Endothelial cell (in vitro differentiated cells): ENCODE results near the gene RARRES1. TPM values are rescaled to one million over a fixed set of nuclear protein-coding genes. Genes with fewer than 3 reads are reported as not detected.

Source experiments
- DNase-seq: peaks from one replicate; pipeline ENCODE4 v3.0.0; 2021; ENCODE audit warnings: low spot score
- H3K27ac Mint-ChIP-seq: one replicate; pipeline ENCODE4 v1.8.0; 2021; ENCODE audit warnings: mixed read lengths, inconsistent platforms; ENCODE audit not compliant: unreplicated experiment
- H3K27me3 Mint-ChIP-seq: one replicate; pipeline ENCODE4 v1.8.0; 2021; ENCODE audit warnings: mild to moderate bottlenecking, moderate library complexity, mixed read lengths, inconsistent platforms; ENCODE audit not compliant: unreplicated experiment
- H3K36me3 Mint-ChIP-seq: one replicate; pipeline ENCODE4 v1.8.0; 2021; ENCODE audit warnings: mild to moderate bottlenecking, low read depth, mixed read lengths, inconsistent platforms; ENCODE audit not compliant: unreplicated experiment
- H3K4me1 Mint-ChIP-seq: one replicate; pipeline ENCODE4 v1.8.0; 2021; ENCODE audit warnings: mild to moderate bottlenecking, mixed read lengths, inconsistent platforms; ENCODE audit not compliant: unreplicated experiment
- H3K4me3 Mint-ChIP-seq: one replicate; pipeline ENCODE4 v1.8.0; 2021; ENCODE audit warnings: mild to moderate bottlenecking, mixed read lengths, inconsistent platforms; ENCODE audit not compliant: unreplicated experiment
- H3K9me3 Mint-ChIP-seq: one replicate; pipeline ENCODE4 v1.8.0; 2021; ENCODE audit warnings: mixed read lengths, inconsistent platforms; ENCODE audit not compliant: unreplicated experiment
- total RNA-seq: library from RNA; stranded (reverse); fragmentation: NEBNext Ultra II Directional; extraction: Animal tissue kit (Norgen Biotek cat#: 25700); gene quantifications from one replicate; pipeline ENCODE4 v1.2.1, GENCODE V29; 2021; ENCODE audit not compliant: unreplicated experiment
- TF ChIP-seq, protein P1 (sequence below): fragments of 200-600 bp; sonication (generic); IDR thresholded peaks from one replicate; pipeline ENCODE4 v1.5.0; 2021; ENCODE audit warnings: antibody characterized with exemption; ENCODE audit not compliant: unreplicated experiment

The RARRES1 gene
- total RNA-seq, 1 donor from 2014 or later, result not detected

DNA sequence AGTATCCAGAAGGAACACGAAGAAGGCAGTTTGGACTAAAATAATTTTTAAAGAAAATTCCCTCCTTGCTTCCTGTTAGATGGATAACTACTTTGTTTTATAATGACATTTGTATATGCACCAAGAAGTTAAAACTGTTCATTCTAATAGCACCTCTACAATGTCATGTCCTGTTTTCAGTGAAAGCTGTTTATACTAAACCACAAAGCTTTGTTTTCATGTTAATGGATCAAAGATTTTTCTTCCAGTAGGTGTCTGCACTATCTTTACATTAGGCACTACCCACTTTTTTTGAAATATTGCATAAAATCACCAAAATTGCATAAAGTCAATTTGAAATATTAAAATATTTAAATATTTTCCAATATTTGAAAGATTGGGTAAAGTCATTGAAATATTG is 10.1 kb downstream of the RARRES1 start:
- Mint-ChIP-seq H3K4me1 (peaks cover 42% of the 10 kb centered on the region), H3K36me3 (peaks cover 26% of the 10 kb centered on the region), H3K27me3 (peaks cover 16% of the 10 kb centered on the region), H3K4me3 (no peak overlapping the region), H3K27ac (no peak overlapping the region), H3K9me3 (no peaks in the 10 kb centered on the region)
- TF ChIP-seq, protein P1, sequence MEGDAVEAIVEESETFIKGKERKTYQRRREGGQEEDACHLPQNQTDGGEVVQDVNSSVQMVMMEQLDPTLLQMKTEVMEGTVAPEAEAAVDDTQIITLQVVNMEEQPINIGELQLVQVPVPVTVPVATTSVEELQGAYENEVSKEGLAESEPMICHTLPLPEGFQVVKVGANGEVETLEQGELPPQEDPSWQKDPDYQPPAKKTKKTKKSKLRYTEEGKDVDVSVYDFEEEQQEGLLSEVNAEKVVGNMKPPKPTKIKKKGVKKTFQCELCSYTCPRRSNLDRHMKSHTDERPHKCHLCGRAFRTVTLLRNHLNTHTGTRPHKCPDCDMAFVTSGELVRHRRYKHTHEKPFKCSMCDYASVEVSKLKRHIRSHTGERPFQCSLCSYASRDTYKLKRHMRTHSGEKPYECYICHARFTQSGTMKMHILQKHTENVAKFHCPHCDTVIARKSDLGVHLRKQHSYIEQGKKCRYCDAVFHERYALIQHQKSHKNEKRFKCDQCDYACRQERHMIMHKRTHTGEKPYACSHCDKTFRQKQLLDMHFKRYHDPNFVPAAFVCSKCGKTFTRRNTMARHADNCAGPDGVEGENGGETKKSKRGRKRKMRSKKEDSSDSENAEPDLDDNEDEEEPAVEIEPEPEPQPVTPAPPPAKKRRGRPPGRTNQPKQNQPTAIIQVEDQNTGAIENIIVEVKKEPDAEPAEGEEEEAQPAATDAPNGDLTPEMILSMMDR, result no peak
- DNase-seq, result no peak

DNA sequence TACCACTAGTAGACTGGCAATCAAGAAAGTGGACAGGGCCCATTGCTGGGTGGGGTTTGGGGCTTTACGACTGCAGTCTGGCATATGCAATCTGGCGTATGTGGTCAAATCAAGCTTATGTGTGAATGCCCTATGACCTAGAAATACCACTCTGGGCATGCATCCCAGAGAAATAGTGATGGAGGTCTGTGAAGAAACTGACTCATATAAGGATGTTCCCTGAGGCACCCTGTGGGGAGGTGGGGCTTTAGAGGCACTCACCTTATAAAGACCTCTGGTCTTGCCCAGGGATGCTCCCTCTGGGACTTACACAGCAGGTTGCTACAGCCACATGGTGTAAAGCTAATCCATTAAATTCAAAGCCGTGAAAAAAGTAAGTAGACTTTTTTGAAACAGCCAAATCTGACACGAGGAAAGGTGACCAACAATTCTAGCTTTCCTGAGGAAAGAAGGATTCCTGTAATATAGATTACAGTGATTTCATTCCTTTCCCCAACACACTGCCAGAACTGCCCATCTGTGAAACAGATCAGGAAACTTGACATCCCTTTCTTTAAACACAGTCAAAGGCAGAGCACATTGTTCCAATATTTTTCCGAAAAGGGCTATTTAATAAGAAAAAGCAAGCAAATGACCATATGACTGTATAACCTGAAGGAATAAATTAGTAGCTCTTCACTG is 13.6 kb downstream of the RARRES1 start:
- no peak overlapping the region for H3K27ac Mint-ChIP-seq
- H3K9me3 Mint-ChIP-seq, result no peaks in the 10 kb centered on the region
- DNase-seq, result no peak
- peaks cover 20% of the 10 kb centered on the region for H3K36me3 Mint-ChIP-seq
- no peak overlapping the region for H3K4me3 Mint-ChIP-seq
- peaks cover 63% of the 10 kb centered on the region for H3K4me1 Mint-ChIP-seq
- H3K27me3 Mint-ChIP-seq, result peaks cover 18% of the 10 kb centered on the region
- TF ChIP-seq, protein P1, result no peak

DNA sequence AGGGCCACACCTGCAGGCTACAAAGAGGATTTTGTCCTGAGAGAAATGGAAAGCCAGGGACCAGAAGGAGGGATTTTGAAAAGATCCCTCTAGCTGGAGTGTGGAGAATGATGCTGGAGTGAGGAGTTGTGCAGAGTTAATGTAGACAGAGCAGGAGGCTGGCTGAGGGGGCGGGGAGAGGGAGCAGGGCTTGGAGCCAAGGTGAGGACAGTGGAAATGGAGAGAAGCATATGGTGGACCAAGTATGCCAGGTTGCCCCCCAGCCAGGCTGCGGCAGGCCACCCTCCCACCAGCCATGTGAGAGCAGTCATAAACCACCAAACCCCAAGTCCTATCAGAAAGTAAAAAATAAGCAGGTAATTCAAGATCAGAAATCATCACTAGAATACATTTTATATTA is 14.7 kb downstream of the RARRES1 start:
- H3K27ac Mint-ChIP-seq, result no peak overlapping the region
- DNase-seq, result no peak
- peaks cover 65% of the 10 kb centered on the region for H3K4me1 Mint-ChIP-seq
- peaks cover 14% of the 10 kb centered on the region for H3K27me3 Mint-ChIP-seq
- peaks cover 20% of the 10 kb centered on the region for H3K36me3 Mint-ChIP-seq
- no peaks in the 10 kb centered on the region for H3K9me3 Mint-ChIP-seq
- H3K4me3 Mint-ChIP-seq, result no peak overlapping the region
- TF ChIP-seq, protein P1, result no peak

DNA sequence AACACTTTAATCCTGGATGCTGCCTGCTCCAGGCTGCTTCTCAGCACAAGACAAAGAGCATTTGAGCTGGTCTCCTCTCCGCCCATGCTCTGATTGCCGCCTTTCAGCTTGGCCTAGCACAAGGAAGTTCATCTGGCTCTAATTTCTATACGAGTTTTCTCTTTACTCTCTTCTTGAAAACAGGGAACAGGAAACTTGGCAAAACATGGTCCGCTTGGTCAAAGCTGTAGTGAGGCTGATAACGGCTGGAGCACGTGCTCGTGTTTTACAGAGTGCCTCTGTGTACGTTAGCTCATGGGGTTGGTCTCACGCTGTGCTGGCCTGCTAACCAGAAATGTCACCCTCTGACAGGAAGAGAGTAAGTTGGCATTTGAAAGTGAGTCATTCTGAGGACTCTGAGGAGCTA is 19.2 kb downstream of the RARRES1 start:
- peaks cover 10% of the 10 kb centered on the region for H3K27me3 Mint-ChIP-seq
- H3K4me3 Mint-ChIP-seq, result peak overlapping the region; percentile 25
- peak overlapping the region; percentile 96 for H3K27ac Mint-ChIP-seq
- H3K4me1 Mint-ChIP-seq, result peaks cover 48% of the 10 kb centered on the region
- H3K36me3 Mint-ChIP-seq, result peaks cover 27% of the 10 kb centered on the region
- TF ChIP-seq, protein P1, result no peak
- no peaks in the 10 kb centered on the region for H3K9me3 Mint-ChIP-seq
- DNase-seq, result peak; percentile 37

DNA sequence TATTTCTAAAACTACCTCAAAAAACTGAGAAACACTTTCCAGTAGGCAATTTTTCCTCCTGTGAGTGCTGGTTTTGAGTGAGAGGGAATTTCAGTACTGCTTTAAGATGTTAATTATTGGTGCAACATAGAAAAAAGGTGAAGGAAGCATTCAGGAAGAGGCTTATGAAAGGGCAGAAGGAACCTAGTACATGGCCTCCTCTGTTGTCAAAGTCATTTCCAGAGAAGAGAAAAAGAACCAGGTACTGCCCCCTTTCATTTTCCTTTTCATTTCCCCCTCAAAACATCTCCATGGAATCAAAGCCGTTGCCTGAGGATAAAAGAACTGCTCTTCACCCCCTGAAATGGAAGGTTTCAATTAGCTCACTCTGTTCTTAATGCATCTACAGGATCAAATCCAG is 19.8 kb downstream of the RARRES1 start:
- TF ChIP-seq, protein P1, result no peak
- Mint-ChIP-seq H3K27ac (peak overlapping the region; percentile 96), H3K27me3 (peaks cover 8% of the 10 kb centered on the region), H3K36me3 (peaks cover 30% of the 10 kb centered on the region), H3K9me3 (no peaks in the 10 kb centered on the region), H3K4me3 (no peak overlapping the region), H3K4me1 (peaks cover 46% of the 10 kb centered on the region)
- DNase-seq, result no peak
